Tibial nerve (tissue), 4 donors: ENCODE results near the gene DDIT4. TPM values are rescaled to one million over a fixed set of nuclear protein-coding genes. Genes with fewer than 3 reads are reported as not detected.
"Not testable (repeated sequence)": the region's sequence is repeated elsewhere in the genome, so short reads cannot be mapped to it uniquely, and the experiment has no call there.

Experiments used
- DNase-seq, 2 donors: peaks; one replicate each; pipeline ENCODE4 v3.0.0-alpha.2; 2019; ENCODE audit warnings: low spot score in 2 of 2
- H3K27ac ChIP-seq, 4 donors: fragments of 200-600 bp; sonication (generic) in 3 of 4; one replicate each; pipeline ENCODE4 v1.5.1; 2017 to 2019; ENCODE audit warnings: mild to moderate bottlenecking in 1 of 4
- H3K27me3 ChIP-seq, 2 donors: fragments of 200-600 bp; sonication (generic) in 1 of 2; one replicate each; pipeline versions ENCODE4 v1.5.1 to v1.6.0; 2017 to 2019
- H3K36me3 ChIP-seq, 3 donors: fragments of 200-600 bp; sonication (generic); one replicate each; pipeline ENCODE4 v1.5.1; 2018 to 2019
- H3K4me1 ChIP-seq, 4 donors: fragments of 200-600 bp; sonication (generic) in 3 of 4; one replicate each; pipeline ENCODE4 v1.5.1; 2017 to 2019
- H3K4me3 ChIP-seq, 4 donors: fragments of 200-600 bp; sonication (generic) in 3 of 4; one replicate each; pipeline ENCODE4 v1.5.1; 2017 to 2019; ENCODE audit warnings: mild to moderate bottlenecking in 1 of 4, moderate library complexity in 1 of 4
- H3K9me3 ChIP-seq, 4 donors: fragments of 200-600 bp; sonication (generic) in 3 of 4; one replicate each; pipeline ENCODE4 v1.5.1; 2017 to 2019
- EP300 ChIP-seq, 2 donors: sonication (generic); formaldehyde crosslinking; IDR thresholded peaks; one replicate each; pipeline ENCODE4 v1.6.1; 2017; ENCODE audit warnings: antibody characterized with exemption in 2 of 2, mild to moderate bottlenecking in 1 of 2
- POLR2A ChIP-seq, 2 donors: fragments of 450-650 bp; IDR thresholded peaks; one replicate each; pipeline ENCODE4 v1.6.1; 2017; ENCODE audit warnings: antibody characterized with exemption in 2 of 2, mild to moderate bottlenecking in 2 of 2, moderate library complexity in 2 of 2
- WGBS, 2 donors: methylation state at CpG; one replicate each; pipeline ENCODE4 v1.1.5; 2018; 5-methylcytosine and 5-hydroxymethylcytosine counted together
- total RNA-seq, 4 donors: library from RNA; depleted of rRNA; stranded (reverse); fragments of >200 nt; gene quantifications; one replicate each; pipeline ENCODE4 v1.1.0, GENCODE V29; 2016
- TF ChIP-seq, protein P1 (sequence below), 5 experiments: fragments of 200-600 bp in 3 of 5; fragments of 450-650 bp in 2 of 5; sonication (generic) in 3 of 5; IDR thresholded peaks; one replicate each; pipeline ENCODE4 v1.5.1; 2016 to 2019; ENCODE audit warnings: antibody characterized with exemption in 5 of 5, mild to moderate bottlenecking in 3 of 5, moderate library complexity in 2 of 5

Gene DDIT4
- total RNA-seq, 4 donors from 2014 or later, result 1,317 to 2,202 (median 1,604) TPM

DNA sequence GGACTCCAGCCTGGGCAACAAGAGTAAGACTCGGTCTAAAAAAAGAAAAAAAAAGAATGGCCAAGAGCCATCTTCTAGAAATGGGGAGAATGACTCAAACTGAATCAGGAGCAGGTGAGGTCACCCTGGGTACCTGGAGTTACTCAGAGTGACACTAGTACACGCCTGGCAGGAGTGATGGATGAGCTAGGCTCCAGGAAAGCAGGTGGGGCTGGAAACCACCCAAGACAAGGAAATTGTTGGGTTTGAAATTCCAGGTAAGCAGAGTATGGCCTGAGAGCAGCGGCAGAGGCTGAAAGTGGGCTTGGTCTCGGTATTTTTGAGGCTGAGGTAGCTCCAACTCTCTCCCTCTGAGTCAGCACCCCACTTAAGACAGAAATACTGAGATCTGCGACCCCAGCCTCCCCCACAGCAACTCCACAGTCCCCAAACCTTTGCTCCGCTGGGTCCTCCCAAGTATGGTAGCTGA, 18.5 kb downstream of the DDIT4 start:
- WGBS, 2 donors, result 82 to 86% methylated on average over 6 of the region's 6 CpGs
- no peak for TF ChIP-seq POLR2A (IDR thresholded peaks at IDR 0.05)
- TF ChIP-seq, protein P1, sequence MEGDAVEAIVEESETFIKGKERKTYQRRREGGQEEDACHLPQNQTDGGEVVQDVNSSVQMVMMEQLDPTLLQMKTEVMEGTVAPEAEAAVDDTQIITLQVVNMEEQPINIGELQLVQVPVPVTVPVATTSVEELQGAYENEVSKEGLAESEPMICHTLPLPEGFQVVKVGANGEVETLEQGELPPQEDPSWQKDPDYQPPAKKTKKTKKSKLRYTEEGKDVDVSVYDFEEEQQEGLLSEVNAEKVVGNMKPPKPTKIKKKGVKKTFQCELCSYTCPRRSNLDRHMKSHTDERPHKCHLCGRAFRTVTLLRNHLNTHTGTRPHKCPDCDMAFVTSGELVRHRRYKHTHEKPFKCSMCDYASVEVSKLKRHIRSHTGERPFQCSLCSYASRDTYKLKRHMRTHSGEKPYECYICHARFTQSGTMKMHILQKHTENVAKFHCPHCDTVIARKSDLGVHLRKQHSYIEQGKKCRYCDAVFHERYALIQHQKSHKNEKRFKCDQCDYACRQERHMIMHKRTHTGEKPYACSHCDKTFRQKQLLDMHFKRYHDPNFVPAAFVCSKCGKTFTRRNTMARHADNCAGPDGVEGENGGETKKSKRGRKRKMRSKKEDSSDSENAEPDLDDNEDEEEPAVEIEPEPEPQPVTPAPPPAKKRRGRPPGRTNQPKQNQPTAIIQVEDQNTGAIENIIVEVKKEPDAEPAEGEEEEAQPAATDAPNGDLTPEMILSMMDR (IDR thresholded peaks at IDR 0.05), result no peak
- no peak for TF ChIP-seq EP300 (IDR thresholded peaks at IDR 0.05)

GRCh38 chr10:72295330-72295910, 21.7 kb downstream of the DDIT4 start:
- WGBS, 2 donors, result 74 to 76% methylated on average over 8 of the region's 8 CpGs
- H3K27ac ChIP-seq, result peak overlapping the region in 2 of 4 donors; percentile 14 to 97
- no peaks in the 10 kb centered on the region for H3K9me3 ChIP-seq
- no peak for DNase-seq
- H3K4me3 ChIP-seq, result no peak overlapping the region
- H3K36me3 ChIP-seq, result no peaks in the 10 kb centered on the region
- peaks cover 0 to 31% (median 12%) of the 10 kb centered on the region in 4 donors for H3K4me1 ChIP-seq
- TF ChIP-seq POLR2A (IDR thresholded peaks at IDR 0.05), result no peak
- TF ChIP-seq, protein P1 (IDR thresholded peaks at IDR 0.05), result no peak
- TF ChIP-seq EP300 (IDR thresholded peaks at IDR 0.05), result no peak
- no peaks in the 10 kb centered on the region for H3K27me3 ChIP-seq

More for the DNA sequence above, 18.5 kb downstream of the DDIT4 start:
- Histone ChIP-seq H3K36me3 (no peaks in the 10 kb centered on the region), H3K9me3 (no peaks in the 10 kb centered on the region), H3K4me1 (peaks cover 0 to 16% (median 8%) of the 10 kb centered on the region in 4 donors), H3K27me3 (no peaks in the 10 kb centered on the region), H3K4me3 (no peak overlapping the region), H3K27ac (no peak overlapping the region)
- DNase-seq, result no peak

GRCh38 chr10:72296829-72297280, 23.1 kb downstream of the DDIT4 start:
- peaks cover 0 to 31% (median 12%) of the 10 kb centered on the region in 4 donors for H3K4me1 ChIP-seq
- H3K27ac ChIP-seq, result peak overlapping the region; percentile 86 to 99 (median 94)
- not testable (repeated sequence) for H3K27me3 ChIP-seq, DNase-seq, H3K9me3 ChIP-seq, H3K36me3 ChIP-seq
- peak in 1 of 2 donors; percentile 43 for TF ChIP-seq POLR2A (IDR thresholded peaks at IDR 0.05)
- 71 to 79% methylated on average over 19 of the region's 19 CpGs for WGBS, 2 donors
- H3K4me3 ChIP-seq, result peak overlapping the region; percentile 42 to 71 (median 65)

DNA sequence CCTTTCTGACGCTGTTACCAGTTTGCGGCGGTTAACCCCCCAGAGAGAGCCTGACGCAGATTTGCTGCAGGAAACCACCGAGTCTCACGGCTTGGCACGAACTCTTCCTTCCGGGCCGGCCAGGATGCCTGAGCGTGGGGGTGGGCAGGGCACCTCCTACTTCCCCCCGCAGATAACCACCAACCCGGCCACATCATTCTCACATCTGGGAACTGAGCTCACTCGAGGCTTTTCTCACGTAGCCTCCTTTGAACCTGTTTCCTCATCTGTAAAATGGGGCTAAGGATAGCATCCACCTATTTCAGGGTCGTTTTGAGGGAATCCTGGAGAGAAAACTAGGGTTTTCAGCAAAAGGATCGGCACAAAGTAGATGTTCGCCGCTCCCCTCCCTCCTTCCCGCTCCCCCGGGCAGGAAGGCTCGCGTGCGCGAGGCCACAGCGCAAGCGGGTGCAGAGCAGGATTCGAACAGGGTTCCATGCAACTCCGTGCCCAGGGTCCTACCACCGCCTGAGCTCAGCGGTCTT, 23.6 kb downstream of the DDIT4 start:
- 3 to 7% methylated on average over 20 to 29 of the region's 30 CpGs for WGBS, 2 donors
- DNase-seq, result peak; percentile 76 to 78
- TF ChIP-seq, protein P1 (IDR thresholded peaks at IDR 0.05), result no peak
- peak; percentile 79 to 88 for TF ChIP-seq EP300 (IDR thresholded peaks at IDR 0.05)
- peak in 1 of 2 donors; percentile 59 for TF ChIP-seq POLR2A (IDR thresholded peaks at IDR 0.05)

GRCh38 chr10:72297805-72298591, 24.3 kb downstream of the DDIT4 start:
- no peaks in the 10 kb centered on the region for H3K36me3 ChIP-seq
- 5 to 8% methylated on average over 33 to 53 of the region's 55 CpGs for WGBS, 2 donors
- H3K9me3 ChIP-seq, result no peaks in the 10 kb centered on the region
- peak; percentile 91 to 94 for TF ChIP-seq POLR2A (IDR thresholded peaks at IDR 0.05)
- peak; percentile 87 to 92 for TF ChIP-seq EP300 (IDR thresholded peaks at IDR 0.05)
- TF ChIP-seq, protein P1 (IDR thresholded peaks at IDR 0.05), result peak in 1 of 5 experiments; percentile 36
- H3K4me1 ChIP-seq, result peaks cover 0 to 31% (median 12%) of the 10 kb centered on the region in 4 donors
- DNase-seq, result peak; percentile 96 to 97
- H3K27ac ChIP-seq, result peak overlapping the region; percentile 86 to 99 (median 94)
- no peaks in the 10 kb centered on the region for H3K27me3 ChIP-seq
- peak overlapping the region; percentile 42 to 71 (median 65) for H3K4me3 ChIP-seq

More for the DNA sequence above, 23.6 kb downstream of the DDIT4 start:
- no peaks in the 10 kb centered on the region for H3K36me3 ChIP-seq
- peak overlapping the region; percentile 86 to 99 (median 94) for H3K27ac ChIP-seq
- H3K4me3 ChIP-seq, result peak overlapping the region; percentile 42 to 71 (median 65)
- no peaks in the 10 kb centered on the region for H3K27me3 ChIP-seq
- H3K4me1 ChIP-seq, result peaks cover 0 to 31% (median 12%) of the 10 kb centered on the region in 4 donors
- no peaks in the 10 kb centered on the region for H3K9me3 ChIP-seq
